Lower leg skin (tissue), 4 donors: ENCODE measurements around the gene HIPK2. TPM values are rescaled to one million over a fixed set of nuclear protein-coding genes. Genes with fewer than 3 reads are reported as not detected.

ENCODE experiments used
- DNase-seq, 2 donors: peaks; one replicate each; pipeline ENCODE4 v3.0.0-alpha.2; 2019; ENCODE audit warnings: low spot score in 2 of 2
- H3K4me3 ChIP-seq: fragments of 200-600 bp; sonication (generic); 2 replicates; pipeline ENCODE4 v1.5.1; 2017; ENCODE audit warnings: mild to moderate bottlenecking, low read depth; ENCODE audit not compliant: poor library complexity, severe bottlenecking
- POLR2A ChIP-seq, 2 donors: fragments of 450-650 bp; IDR thresholded peaks; one replicate each; pipeline ENCODE4 v1.6.1; 2016 to 2017; ENCODE audit warnings: antibody characterized with exemption in 2 of 2, mild to moderate bottlenecking in 1 of 2, moderate library complexity in 1 of 2
- WGBS, 2 donors: methylation state at CpG; one replicate each; pipeline ENCODE4 v1.1.5; 2018; 5-methylcytosine and 5-hydroxymethylcytosine counted together
- intact Hi-C: fragments of 100-400 bp; cut with DNase I; formaldehyde crosslinking; loops from one replicate; pipeline ENCODE4 v1.15.0; 2023; ENCODE audit warnings: low total_unique reads
- total RNA-seq, 4 donors: library from RNA; depleted of rRNA; stranded (reverse); fragments of >200 nt; gene quantifications; one replicate each; pipeline ENCODE4 v1.1.0, GENCODE V29; 2016
- TF ChIP-seq, protein P1 (sequence below), 3 donors: fragments of 450-650 bp; IDR thresholded peaks; one replicate each; pipeline ENCODE4 v1.5.1; 2016; ENCODE audit warnings: antibody characterized with exemption in 3 of 3, mild to moderate bottlenecking in 3 of 3, moderate library complexity in 2 of 3

HIPK2 gene
- total RNA-seq, 4 donors from 2014 or later = 4.5 to 14.9 (median 10.4) TPM

DNA sequence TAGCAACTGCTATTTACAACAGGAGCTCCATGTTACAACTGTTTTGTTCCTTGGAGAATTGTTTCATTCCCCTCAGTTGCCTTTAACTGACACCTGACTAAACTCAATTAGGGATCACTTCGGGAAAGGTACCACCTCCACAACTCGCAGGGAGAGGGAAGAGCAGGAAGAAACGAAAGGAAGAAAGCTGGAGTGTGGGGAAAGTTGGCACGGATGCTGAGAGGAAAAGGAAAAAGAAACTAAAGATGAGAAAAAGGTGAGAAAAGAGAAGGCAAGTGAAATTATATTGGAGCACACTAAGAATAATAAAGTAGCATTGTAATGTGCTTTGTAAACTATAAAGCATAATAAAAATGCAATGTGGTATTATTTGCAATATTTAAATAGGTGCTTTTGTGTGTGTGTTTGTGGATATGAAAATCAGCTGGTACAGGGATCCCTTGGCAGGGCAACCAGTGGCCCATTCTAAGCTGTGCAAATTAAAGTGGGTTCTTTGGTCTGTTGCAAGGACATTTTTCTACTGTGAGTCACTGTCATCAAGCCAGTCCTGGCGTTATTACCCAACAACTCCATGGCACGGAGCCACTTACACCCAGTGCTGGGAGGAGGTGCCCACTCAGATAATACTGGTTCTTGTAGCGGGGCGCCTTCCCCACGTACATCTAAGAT is 45.9 kb downstream of the HIPK2 start:
- TF ChIP-seq, protein P1, sequence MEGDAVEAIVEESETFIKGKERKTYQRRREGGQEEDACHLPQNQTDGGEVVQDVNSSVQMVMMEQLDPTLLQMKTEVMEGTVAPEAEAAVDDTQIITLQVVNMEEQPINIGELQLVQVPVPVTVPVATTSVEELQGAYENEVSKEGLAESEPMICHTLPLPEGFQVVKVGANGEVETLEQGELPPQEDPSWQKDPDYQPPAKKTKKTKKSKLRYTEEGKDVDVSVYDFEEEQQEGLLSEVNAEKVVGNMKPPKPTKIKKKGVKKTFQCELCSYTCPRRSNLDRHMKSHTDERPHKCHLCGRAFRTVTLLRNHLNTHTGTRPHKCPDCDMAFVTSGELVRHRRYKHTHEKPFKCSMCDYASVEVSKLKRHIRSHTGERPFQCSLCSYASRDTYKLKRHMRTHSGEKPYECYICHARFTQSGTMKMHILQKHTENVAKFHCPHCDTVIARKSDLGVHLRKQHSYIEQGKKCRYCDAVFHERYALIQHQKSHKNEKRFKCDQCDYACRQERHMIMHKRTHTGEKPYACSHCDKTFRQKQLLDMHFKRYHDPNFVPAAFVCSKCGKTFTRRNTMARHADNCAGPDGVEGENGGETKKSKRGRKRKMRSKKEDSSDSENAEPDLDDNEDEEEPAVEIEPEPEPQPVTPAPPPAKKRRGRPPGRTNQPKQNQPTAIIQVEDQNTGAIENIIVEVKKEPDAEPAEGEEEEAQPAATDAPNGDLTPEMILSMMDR (IDR thresholded peaks at IDR 0.05) = no peak
- no peak for TF ChIP-seq POLR2A (IDR thresholded peaks at IDR 0.05)
- H3K4me3 ChIP-seq = no peak overlapping the region
- 27 to 32% methylated on average over 9 of the region's 9 CpGs for WGBS, 2 donors
- intact Hi-C loops = no loop called here
- peak; percentile 87 to 97 for DNase-seq

DNA sequence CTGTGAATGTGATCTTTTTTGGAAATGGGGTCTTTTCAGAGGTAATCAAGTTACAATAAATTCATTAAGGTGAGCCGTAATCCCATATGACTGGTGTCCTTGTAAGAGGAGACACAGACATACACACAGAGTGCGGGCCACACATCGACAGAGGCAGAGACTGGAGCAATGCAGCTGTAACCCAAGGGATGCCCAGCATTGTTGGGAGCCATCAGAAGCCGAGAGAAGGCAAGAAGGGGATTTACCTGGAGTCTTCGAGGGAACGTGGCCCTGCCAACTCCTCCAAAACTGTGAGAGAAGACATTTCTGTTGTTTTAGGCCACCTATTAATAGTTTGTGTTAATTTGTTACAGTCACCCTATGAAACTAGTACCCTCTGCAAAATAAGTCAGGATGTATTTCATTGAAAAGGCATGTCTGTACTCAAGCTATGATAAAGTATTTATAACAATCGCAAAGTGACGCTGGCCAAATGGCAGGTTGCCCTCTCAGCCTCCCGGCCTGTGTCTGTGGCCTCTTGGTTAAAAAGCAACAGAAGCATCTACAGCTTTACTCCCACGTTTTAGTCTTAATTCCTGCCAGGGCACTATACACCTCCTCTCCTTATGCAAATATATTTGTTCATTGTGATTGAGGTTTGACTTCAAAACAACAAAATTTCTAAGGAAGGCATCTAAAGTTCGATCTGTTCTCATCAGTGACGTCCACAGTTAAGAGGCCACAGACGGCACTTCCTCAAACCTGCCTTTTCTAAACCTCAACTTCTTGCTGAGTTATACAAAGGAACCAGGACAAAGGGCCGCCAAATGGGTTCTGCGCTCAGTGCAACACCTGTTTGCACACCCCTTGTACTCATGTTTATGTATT is 46.8 kb downstream of the HIPK2 start:
- no peak overlapping the region for H3K4me3 ChIP-seq
- intact Hi-C loops = no loop called here
- TF ChIP-seq, protein P1 (IDR thresholded peaks at IDR 0.05) = no peak
- 56 to 58% methylated on average over 15 of the region's 15 CpGs for WGBS, 2 donors
- peak in 1 of 2 donors; percentile 83 for DNase-seq

DNA sequence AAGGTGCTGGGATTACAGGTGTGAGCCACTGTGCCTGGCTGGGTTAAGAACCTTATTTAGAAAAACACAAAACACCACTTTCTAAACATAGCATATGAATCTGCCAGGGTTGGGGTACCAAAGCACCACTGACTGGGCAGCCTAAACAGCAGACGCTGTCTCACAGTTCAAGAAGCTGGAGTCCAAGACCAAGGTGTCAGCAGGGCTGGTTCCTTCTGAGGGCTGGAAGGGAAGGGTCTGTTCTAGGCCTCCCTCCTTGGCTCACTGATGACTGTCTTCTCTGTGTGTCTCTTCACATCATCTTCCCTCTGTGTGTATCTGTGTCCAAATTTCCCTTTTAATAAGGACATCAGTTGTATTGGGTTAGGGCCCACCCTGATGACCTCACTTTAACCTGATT is 49.6 kb downstream of the HIPK2 start:
- no peak overlapping the region for H3K4me3 ChIP-seq
- TF ChIP-seq, protein P1 (IDR thresholded peaks at IDR 0.05) = no peak
- no peak for TF ChIP-seq POLR2A (IDR thresholded peaks at IDR 0.05)
- intact Hi-C loops = no loop called here
- 92 to 95% methylated on average over 1 of the region's 1 CpG for whole genome bisulfite sequencing, 2 donors
- DNase-seq = peak in 1 of 2 donors; percentile 48

DNA sequence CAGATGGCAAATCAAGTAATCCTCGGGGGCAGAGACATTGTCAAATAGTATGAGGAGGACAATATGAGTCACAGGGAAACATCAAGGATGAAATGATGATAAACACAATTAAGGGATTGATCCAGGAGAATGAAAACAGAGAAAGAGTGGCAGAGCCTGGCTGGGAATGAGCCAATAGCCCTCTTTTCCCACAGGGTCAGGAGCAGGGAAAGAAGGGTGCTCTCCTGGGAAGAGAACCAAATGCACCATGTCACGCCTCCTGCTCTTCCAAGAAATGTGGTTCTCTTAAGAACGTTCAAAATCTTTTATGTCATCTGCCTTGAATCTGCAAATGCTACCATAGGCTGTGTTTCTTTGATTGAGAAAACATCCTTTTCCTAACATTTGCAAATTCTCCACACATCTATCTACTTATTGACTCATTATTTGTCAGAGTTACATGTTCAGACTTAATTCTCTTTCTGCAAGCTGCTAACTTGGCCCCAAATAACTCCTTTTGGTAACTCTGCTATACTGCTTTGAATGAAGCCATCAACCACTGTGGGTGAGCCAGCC is 50.6 kb downstream of the HIPK2 start:
- H3K4me3 ChIP-seq = no peak overlapping the region
- 58 to 59% methylated on average over 3 of the region's 3 CpGs for WGBS, 2 donors
- peak in 1 of 2 donors; percentile 26 for DNase-seq
- intact Hi-C loops = no loop called here
- no peak for TF ChIP-seq POLR2A (IDR thresholded peaks at IDR 0.05)
- TF ChIP-seq, protein P1 (IDR thresholded peaks at IDR 0.05) = no peak

DNA sequence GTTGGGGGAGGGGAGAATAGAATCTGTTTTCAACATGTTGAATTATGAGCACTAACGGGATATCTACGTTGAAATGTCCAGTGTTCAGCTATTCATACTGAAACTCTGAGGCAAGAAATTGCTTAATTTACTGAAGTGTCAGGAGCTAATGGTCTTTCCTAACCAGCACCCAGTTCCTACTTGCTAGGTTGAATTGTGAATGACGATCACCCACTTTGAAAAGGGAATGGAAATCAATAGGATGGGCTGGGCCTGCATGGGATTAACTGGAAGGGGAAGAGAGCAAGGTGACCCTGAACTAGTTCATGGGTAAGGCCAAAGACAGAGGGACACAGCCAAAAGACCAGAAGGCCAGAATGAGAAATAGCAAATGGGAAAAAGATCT is 51.3 kb downstream of the HIPK2 start:
- 87 to 92% methylated on average over 3 of the region's 3 CpGs for WGBS, 2 donors
- TF ChIP-seq, protein P1 (IDR thresholded peaks at IDR 0.05) = no peak
- no peak for TF ChIP-seq POLR2A (IDR thresholded peaks at IDR 0.05)
- no peak overlapping the region for H3K4me3 ChIP-seq
- peak in 1 of 2 donors; percentile 23 for DNase-seq
- intact Hi-C loops = no loop called here
